ENCODE measurements around the gene GRAP2.

GRAP2 gene

GRCh38 chr22:39925909-39926679, 25.2 kb downstream of the GRAP2 start:
- no peak for DNase-seq (ENCODE audit: low spot score)

GRCh38 chr22:39926753-39927152, 25.9 kb downstream of the GRAP2 start:
- no peak for DNase-seq (ENCODE audit: low spot score)

DNA sequence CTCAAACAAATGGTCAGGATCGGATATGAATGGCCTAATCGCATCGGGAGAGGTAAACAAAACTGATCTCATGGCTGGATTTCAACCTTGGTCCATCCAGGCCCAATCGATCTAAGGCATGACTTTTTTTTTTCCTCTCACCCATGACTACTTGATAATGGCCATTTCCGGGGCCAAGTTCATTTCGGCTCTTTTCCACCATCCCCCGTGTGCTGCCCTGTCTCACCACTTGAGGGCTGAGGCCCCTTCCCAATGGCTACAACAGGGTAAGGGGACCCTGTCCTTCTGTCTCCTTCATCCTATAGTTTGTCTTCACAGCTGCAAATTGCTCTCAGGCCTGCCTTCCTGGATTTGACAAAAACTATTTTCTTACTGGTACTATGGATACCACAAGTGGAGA, 26.7 kb downstream of the GRAP2 start:
- no peak for DNase-seq (ENCODE audit: low spot score)

DNA sequence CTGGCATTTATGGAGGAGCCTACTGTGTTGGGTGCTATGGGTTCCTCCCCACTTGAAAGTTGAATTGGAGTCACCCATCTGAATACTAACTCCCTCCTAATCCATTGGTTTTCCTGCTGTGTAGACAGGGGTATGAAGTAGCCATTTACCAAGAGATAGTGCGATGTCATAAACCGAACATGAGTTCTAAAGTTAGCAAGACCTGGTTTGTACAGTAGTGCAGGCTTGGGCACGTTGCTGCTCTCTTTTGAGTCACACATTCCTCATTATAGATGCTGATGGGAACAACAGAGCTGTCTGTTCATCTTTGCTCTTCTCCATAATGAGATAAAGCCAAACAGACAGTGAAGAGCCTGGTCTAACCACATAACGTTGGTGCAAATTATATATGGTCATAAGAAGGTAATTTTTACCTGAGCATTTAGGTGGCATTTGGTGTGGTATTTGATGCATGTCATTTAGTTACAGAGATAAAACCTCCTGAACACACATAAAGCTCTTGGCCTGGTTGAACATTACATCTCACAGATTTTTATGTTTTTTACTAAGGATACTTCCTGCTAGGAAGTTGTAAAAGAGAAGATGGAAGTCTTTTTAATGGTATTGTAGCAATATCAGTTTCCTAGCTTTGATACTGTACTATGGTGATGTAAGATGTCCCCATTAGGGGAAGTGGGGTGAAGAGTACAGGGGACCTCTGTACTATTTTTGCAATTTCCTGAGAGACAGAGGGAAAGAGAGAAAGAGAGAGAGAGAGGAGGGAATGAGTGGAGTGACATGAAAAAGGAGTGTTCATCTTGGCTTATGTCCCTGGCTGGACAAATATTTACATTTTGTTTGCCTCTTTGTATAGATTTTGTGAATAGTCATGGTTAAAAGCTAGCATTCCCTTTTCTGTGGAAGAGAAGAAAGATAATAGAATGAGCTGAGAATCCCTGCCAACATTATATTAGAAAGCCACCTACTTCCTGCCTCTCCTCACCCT, 27.9 kb downstream of the GRAP2 start:
- no peak for DNase-seq (ENCODE audit: low spot score)

DNA sequence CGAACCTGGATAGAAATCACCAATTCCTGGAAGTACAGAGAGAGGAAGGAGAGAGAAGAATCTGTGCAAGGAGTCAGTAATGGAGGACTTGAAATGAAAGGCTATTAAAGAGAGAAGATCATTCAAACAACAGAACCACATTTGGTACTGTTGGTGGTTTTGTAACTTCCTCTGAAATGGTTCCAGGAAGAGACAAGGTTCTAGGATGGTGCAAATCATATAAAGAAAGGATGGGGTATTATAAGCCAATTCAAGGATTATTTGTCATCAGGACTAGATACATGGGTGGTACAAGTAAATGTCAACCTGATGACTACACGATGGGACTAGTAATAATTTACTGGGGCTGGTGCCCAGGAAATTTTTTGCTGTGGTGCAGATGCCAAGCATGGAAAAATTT, 30.4 kb downstream of the GRAP2 start:
- DNase-seq (ENCODE audit: low spot score) = no peak

DNA sequence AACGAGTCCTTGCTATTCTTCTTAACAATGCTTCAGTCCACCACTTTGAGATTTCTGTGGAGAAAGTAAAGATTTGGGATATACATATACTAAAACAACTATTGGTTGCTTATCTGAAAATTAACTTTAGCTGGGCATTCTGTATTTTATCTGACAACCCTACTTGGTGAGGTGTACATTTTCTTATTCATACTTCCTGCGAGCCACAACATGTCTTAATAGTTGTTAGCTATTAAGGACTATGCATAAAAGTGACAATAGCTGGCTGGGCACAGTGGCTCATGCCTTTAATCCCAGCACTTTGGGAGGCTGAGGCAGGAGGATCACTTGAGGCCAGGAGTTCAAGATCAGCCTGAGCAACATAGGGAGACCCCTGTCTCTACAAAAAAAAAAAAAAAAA, 31.3 kb downstream of the GRAP2 start:
- no peak for DNase-seq (ENCODE audit: low spot score)

DNA sequence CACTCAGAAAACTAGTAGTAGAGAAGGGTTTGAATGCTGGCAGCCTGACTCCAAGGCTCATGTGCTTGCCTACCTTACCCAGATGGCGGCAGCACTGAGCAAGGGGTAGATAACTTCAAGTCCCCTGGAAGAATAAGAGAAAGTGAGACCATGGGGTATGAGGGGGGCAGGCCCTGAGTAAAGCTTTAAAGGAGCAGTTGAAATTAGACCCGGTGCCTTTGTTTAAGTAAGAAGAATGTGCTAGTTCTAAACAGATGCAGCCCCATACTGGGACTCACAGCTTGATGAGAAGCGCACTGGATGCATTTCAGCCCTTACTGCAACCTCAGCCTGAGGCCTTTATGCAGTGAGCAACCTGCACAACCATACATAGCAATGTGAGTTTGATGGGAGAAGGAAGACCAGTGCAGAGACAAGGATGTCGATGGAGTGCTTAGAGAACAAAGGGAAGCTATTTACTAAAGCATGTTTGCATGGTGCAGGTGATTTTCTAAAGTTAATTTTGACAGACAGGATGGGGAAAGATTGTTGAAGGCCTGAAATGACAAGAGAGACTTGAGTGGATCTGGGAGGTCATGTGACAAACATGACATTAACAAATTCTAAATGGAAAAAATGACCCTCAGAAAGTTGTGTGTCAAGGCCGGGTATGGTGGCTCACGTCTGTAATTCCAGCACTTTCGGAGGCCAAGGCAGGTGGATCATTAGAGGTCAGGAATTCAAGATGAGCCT, 32.2 kb downstream of the GRAP2 start:
- DNase-seq (ENCODE audit: low spot score) = no peak

DNA sequence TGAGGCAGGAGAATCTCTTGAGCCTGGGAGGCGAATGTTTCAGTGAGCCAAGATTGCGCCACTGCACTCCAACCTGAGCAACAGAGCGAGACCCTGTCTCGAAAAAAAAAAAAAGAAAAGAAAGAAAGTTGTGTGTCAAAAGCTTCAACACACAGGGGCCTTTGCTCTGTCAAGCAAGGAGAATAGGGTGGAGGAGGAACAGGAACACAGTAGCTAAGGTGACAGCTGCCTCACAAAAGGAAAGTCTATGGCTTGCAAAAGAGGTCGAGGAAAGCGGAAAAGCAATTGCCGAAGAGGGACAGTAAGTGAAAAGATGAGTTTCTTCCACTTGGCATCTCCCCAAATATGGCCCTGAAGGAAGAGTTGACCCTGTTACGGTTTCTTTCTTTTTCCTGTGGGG, 32.9 kb downstream of the GRAP2 start:
- no peak for DNase-seq (ENCODE audit: low spot score)

GRCh38 chr22:39935116-39935515, 34.2 kb downstream of the GRAP2 start:
- DNase-seq (ENCODE audit: low spot score) = peak; percentile 89

GRCh38 chr22:39935612-39936011, 34.7 kb downstream of the GRAP2 start:
- DNase-seq (ENCODE audit: low spot score) = peak; percentile 42

DNA sequence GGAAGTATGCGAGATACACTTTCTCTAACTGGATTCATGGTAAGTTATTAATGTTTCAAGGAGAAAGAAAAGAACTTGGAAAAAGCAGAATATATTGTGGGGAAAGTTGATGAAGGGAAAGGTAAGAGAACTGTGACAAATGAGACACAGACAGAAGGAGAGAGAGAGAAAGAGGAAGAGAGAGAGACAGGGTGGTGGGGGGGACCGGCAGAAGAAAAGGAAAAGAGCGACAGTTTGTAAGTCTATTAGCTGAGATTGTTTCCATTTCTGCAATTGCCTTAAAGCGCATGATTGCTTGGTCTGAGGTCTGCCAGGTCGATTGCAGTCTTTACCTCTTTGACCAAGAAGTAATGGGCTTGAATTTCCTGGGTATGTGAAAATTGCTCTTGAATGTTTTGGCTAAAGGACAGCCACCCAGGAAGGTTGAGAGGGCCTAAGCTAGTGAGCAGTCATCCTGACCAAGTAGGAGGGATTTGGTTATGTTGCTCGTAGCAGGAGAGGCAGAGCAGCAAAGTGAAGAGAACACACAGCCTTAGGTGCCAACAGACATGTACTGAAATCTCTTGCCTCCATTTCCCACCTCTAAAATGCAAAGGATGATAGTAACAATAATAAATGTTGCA, 35.8 kb downstream of the GRAP2 start:
- no peak for DNase-seq (ENCODE audit: low spot score)

DNA sequence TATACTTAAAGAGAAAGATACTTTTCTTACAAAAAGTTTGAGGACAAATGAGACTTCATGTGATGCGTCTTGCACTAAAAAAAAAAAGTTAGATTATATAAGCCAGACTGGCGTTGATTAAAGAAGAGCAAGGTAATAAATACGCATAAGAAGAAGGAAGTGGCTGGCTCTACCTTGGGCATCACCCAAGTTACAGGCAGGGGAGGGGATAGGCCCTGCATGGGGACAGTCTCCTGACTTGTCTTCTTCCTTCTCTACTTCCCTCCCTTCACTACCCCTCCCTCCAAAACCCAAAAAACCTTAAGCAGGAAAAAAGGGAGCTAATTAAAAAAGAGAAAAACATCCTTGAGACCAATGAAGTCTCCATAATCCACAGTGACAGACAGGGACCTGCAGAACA, 37.0 kb downstream of the GRAP2 start:
- no peak for DNase-seq (ENCODE audit: low spot score)

- no peak for DNase-seq (ENCODE audit: low spot score)
Observed at GRCh38 chr22:39938509-39939111, 37.7 kb downstream of the GRAP2 start.

DNA sequence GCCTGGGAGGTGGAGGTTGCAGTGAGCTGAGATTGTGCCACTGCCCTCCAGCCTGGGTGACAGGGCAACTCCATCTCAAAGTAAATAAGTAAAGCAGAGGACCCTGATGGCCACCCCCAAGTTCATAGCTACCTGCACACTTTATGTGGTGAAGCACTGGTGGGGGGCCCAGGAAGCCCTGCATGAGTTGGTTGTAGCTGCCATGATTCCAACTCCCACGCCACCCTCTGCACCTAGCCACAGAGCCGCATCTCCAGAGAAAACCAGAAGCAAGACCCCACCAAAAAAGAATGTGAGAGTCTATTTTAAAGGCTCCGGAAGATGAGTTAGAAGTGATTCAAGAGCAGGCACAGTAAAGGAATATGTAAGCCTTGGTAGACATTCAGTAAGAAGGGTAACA, 38.9 kb downstream of the GRAP2 start:
- DNase-seq (ENCODE audit: low spot score) = no peak

DNA sequence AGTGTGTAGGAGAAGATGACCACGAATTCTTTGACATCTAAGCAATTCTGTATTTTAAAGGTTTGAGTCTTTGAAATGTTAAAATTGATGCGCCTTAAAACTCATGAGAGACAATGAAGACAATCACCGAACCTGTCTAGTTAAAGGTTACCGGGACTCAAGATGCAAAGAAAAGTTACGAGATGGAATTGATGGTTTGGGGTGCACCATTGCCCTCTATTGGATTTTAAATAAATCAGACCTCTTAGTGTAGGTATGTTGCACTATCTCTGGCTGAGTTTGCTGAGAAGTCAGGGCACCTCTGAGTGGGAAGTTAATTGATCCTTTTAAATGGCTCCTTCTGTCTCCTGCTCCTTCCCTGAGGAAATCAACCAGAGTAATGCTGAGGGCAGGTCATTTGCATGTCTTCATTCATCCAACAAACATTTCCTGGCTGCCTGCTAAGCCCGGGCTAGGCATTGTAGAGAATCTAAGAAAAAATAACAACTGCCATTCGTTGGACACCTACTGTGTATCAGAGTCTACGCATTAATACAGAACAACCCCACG, 39.9 kb downstream of the GRAP2 start:
- DNase-seq (ENCODE audit: low spot score) = no peak

- DNase-seq (ENCODE audit: low spot score) = no peak
Observed at GRCh38 chr22:39941601-39942000, 40.7 kb downstream of the GRAP2 start.

- DNase-seq (ENCODE audit: low spot score) = no peak
Observed at GRCh38 chr22:39942439-39943230, 41.8 kb downstream of the GRAP2 start.

DNA sequence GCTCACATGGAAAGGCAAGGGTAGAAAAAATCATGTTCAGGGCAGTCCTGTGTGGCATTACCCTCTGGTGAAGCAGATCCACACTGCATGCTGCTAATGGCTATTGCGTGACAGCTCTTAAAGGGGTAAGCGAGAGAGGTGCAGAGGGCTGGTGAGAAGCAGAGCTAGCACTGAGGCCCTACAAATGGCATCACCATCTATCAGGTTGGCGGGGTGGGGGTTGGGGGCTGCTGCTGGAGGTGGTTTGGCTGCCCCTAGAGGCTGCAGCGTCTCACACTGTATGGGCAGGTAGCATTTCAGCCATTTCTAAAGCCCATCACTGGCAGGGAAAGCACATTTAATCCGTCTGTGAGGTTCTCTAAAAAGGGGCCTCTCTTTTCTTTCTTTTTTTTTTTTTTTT, 42.5 kb downstream of the GRAP2 start:
- no peak for DNase-seq (ENCODE audit: low spot score)

DNA sequence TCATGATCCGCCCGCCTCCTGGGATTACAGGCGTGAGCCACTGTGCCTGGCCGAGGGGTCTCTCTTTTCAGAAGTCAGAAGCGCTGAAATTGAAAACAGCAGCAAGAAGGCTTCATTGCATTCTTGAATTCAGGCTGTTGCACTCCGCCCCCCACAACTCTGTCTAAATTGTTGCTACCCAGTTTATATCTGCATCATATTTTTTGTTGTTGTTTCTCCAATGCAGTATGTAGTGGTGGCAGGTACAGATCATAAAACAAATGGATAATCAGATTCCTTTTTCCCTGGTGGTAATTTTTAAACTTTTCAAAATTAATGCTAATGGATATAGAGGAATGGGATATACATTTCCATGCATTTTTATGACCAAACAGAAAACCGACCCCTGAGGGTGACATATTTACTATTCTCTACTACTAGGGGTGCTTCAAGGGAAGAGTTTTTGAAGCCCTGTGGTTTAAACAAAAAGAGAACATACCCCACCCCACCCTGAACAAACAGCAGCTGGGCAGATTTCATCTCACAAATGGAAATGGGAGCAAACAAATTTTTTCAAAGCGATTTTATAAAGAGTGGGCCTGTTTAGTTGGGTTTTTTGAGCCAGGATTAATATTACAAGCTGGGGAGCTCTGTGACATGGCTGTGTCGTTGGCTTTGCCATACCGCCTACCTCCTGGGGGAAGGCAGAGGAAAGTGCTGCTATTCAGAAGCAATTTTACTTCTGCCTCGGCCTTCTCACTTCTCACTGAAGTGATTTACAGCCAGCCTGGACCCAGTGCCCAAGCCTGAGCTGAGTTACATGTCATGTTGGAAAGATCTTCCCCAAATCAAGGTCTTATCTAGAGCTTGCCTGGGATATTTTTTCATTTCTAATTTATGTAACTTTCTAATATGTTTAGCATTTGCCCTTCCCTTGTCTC, 43.3 kb downstream of the GRAP2 start:
- no peak for DNase-seq (ENCODE audit: low spot score)

Data from pons (tissue), 1 donor.